IPS-18a (cell line): ENCODE results near the gene POLR3G.

Experiments
- H3K27ac ChIP-seq: one replicate; pipeline ENCODE4 v1.5.1; 2013; ENCODE audit warnings: low read length
- H3K27me3 ChIP-seq: one replicate; pipeline ENCODE4 v1.6.1; 2013; ENCODE audit warnings: mild to moderate bottlenecking, low read length; ENCODE audit not compliant: control insufficient read depth, insufficient read depth
- H3K36me3 ChIP-seq: one replicate; pipeline ENCODE4 v1.6.1; 2013; ENCODE audit warnings: low read depth, low read length; ENCODE audit not compliant: control insufficient read depth
- H3K4me1 ChIP-seq: one replicate; pipeline ENCODE4 v1.6.1; 2013; ENCODE audit warnings: low read depth, low read length; ENCODE audit not compliant: control insufficient read depth
- H3K4me3 ChIP-seq: one replicate; pipeline ENCODE4 v1.5.1; 2013; ENCODE audit warnings: low read length
- H3K9ac ChIP-seq: one replicate; pipeline ENCODE4 v1.6.1; 2013; ENCODE audit warnings: mild to moderate bottlenecking, low read length, moderate library complexity
- H3K9me3 ChIP-seq: one replicate; pipeline ENCODE4 v1.6.1; 2013; ENCODE audit warnings: low read depth, low read length; ENCODE audit not compliant: control insufficient read depth

The POLR3G gene, protein sequence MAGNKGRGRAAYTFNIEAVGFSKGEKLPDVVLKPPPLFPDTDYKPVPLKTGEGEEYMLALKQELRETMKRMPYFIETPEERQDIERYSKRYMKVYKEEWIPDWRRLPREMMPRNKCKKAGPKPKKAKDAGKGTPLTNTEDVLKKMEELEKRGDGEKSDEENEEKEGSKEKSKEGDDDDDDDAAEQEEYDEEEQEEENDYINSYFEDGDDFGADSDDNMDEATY

GRCh38 chr5:90474235-90475107, at the start of gene POLR3G, which contains the start of gene MBLAC2:
POLR3G (plus strand) TSS chr5:90474864; CDS start chr5:90485568, 10,704 bp downstream.
MBLAC2 (minus strand) TSS chr5:90474771; CDS start chr5:90474292, 479 bp downstream.
- no peaks in the 10 kb centered on the region for H3K9me3 ChIP-seq
- peak within 1 kb of the TSS; percentile 22 for H3K27ac ChIP-seq
- H3K9ac ChIP-seq: peak within 1 kb of the TSS; percentile 78
- peaks cover 36% of the 10 kb centered on the region for H3K4me1 ChIP-seq
- peak within 1 kb of the TSS; percentile 84 for H3K4me3 ChIP-seq
- no peaks in the 10 kb centered on the region for H3K27me3 ChIP-seq
- H3K36me3 ChIP-seq: peaks cover 7% of the 10 kb centered on the region

DNA sequence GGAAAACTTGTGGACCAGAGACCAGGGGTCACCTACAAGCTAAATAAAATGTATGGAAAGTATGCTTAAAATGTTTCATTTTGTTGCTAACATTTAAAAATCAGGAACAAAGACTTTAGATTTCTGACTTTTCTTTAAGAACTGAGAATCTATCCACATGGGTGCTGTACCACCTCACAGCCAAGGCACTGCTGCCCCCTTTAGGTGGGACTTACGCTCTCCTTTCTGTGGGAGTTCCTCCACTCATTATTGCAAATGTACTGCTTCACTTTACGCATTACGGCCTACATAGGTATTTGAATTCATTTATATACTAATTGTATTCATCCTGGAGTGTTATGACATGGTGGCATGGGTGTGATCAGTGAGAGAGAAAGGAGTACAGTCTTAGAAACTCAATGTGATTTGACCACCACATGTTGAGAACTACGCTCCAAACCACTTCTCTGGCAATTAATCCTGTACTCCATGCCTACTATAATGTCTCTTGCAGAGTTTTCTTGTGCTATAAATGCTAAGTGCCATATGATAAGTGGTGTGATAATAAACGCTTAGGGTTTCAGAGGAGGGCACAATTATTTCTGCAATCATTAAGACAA, 40.4 kb upstream of the POLR3G start:
- Histone ChIP-seq H3K36me3 (no peaks in the 10 kb centered on the region), H3K9me3 (no peaks in the 10 kb centered on the region), H3K27me3 (no peaks in the 10 kb centered on the region), H3K27ac (no peak overlapping the region), H3K9ac (no peak overlapping the region), H3K4me3 (no peak overlapping the region), H3K4me1 (no peaks in the 10 kb centered on the region)

DNA sequence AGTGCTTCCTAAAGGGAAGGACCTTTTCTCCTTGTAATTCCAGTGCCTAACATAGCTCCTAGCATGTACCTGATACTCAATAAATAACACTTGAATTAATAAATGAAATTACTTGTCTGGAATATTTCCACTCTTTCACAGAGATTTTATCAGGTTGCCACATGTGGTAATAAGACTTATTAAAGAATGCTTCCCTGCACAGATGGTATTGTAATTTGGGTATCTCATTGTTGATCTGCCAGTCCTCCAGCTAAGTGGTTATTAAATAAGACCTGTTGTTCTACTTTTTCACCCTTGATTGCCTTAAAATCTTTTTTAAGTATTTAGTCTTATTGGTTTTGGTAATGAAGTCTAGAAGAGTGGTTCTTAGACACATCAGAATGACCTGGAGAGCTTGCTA, 37.0 kb upstream of the POLR3G start:
- Histone ChIP-seq H3K4me3 (no peak overlapping the region), H3K4me1 (peaks cover 4% of the 10 kb centered on the region), H3K9me3 (no peaks in the 10 kb centered on the region), H3K9ac (no peak overlapping the region), H3K27me3 (no peaks in the 10 kb centered on the region), H3K36me3 (no peaks in the 10 kb centered on the region), H3K27ac (no peak overlapping the region)

GRCh38 chr5:90438100-90438499, 36.6 kb upstream of the POLR3G start:
- Histone ChIP-seq H3K9ac (no peak overlapping the region), H3K9me3 (no peaks in the 10 kb centered on the region), H3K27me3 (no peaks in the 10 kb centered on the region), H3K4me1 (peaks cover 4% of the 10 kb centered on the region), H3K4me3 (no peak overlapping the region), H3K36me3 (no peaks in the 10 kb centered on the region), H3K27ac (no peak overlapping the region)

DNA sequence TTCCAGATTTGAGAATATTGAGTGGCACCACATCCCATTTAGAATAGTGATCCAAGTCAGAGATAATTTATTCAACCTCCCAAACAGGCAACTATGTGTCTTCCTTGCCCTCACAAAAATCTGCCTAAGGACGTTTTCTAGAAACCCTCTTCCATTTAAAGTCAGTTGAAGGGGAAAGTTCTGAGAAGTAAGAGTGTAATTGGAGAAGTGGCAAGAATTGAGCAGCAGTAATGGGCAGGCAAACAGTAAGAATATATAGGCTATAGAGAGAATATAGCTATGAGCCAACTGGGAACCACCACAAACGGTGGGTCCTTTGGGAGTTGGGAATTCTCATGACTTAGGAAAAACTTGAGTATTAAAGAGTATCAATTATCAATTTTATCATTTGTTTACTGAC, 34.0 kb upstream of the POLR3G start:
- Histone ChIP-seq H3K4me3 (no peak overlapping the region), H3K27ac (no peak overlapping the region), H3K36me3 (no peaks in the 10 kb centered on the region), H3K4me1 (peaks cover 4% of the 10 kb centered on the region), H3K27me3 (no peaks in the 10 kb centered on the region), H3K9ac (no peak overlapping the region), H3K9me3 (no peaks in the 10 kb centered on the region)

- no peaks in the 10 kb centered on the region for H3K36me3 ChIP-seq
- no peak overlapping the region for H3K27ac ChIP-seq
- H3K27me3 ChIP-seq: no peaks in the 10 kb centered on the region
- H3K9me3 ChIP-seq: no peaks in the 10 kb centered on the region
- H3K4me3 ChIP-seq: no peak overlapping the region
- H3K9ac ChIP-seq: no peak overlapping the region
- no peaks in the 10 kb centered on the region for H3K4me1 ChIP-seq
These were observed 27.7 kb upstream of the POLR3G start for GRCh38 chr5:90446961-90447360.

DNA sequence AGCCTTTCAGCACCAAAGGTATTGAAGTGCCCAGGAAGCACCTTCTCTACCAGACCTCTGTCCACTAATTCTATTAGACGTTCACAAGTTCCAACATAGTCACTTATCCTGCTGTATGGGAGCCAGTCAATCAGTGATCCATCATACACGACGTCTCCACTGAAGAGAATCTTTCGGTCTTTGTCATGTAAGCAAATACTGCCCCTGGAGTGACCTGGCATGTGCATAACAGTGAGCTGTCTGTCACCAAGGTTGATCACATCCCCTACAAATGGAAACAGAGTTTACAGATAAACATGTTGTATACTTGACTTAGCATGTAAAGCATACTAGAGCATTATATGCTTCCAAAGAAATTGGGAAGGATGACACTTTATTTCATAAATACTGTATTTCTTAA, 13.4 kb upstream of the POLR3G start:
- Histone ChIP-seq H3K36me3 (no peaks in the 10 kb centered on the region), H3K9ac (no peak overlapping the region), H3K4me3 (no peak overlapping the region), H3K4me1 (peaks cover 8% of the 10 kb centered on the region), H3K27ac (no peak overlapping the region), H3K27me3 (no peaks in the 10 kb centered on the region), H3K9me3 (no peaks in the 10 kb centered on the region)

- H3K27ac ChIP-seq: no peak overlapping the region
- H3K27me3 ChIP-seq: no peaks in the 10 kb centered on the region
- H3K9ac ChIP-seq: peak overlapping the region; percentile 78
- H3K9me3 ChIP-seq: no peaks in the 10 kb centered on the region
- H3K36me3 ChIP-seq: no peaks in the 10 kb centered on the region
- peak overlapping the region; percentile 84 for H3K4me3 ChIP-seq
- H3K4me1 ChIP-seq: peaks cover 23% of the 10 kb centered on the region
These were observed 1.8 kb upstream of the POLR3G start for GRCh38 chr5:90472783-90473395.

GRCh38 chr5:90473396-90474234, 1.0 kb upstream of the POLR3G start:
- no peaks in the 10 kb centered on the region for H3K27me3 ChIP-seq
- H3K36me3 ChIP-seq: peaks cover 3% of the 10 kb centered on the region
- peak overlapping the region; percentile 78 for H3K9ac ChIP-seq
- H3K4me3 ChIP-seq: peak overlapping the region; percentile 84
- no peaks in the 10 kb centered on the region for H3K9me3 ChIP-seq
- peak overlapping the region; percentile 18 for H3K27ac ChIP-seq
- H3K4me1 ChIP-seq: peaks cover 28% of the 10 kb centered on the region

DNA sequence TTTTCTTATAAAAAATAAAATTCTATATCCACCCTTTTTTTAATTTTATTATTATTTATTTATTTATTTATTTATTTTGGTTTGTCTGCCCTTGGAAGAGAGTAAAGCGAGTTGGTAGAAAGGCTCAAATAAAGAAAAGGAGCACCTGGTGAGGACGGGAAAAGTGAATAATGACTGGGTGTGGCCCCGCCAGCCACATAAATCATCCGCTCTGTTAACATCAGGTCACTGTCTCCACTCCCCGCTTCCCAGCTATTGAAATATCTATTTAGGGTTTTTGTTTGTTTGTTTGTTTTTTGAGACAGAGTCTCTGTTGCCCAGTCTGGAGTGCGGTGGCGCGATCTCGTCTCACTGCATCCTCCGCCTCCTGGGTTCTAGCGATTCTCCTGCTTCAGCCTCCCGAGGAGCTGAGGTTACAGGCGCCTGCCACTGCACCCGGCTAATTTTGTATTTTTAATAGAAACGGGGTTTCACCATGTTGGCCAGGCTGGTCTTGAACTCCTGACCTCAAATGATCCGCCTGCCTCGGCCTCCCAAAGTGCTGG, 844 bp downstream of the POLR3G start:
- peak overlapping the region; percentile 84 for H3K4me3 ChIP-seq
- peak overlapping the region; percentile 78 for H3K9ac ChIP-seq
- no peaks in the 10 kb centered on the region for H3K9me3 ChIP-seq
- H3K36me3 ChIP-seq: peaks cover 17% of the 10 kb centered on the region
- H3K27me3 ChIP-seq: no peaks in the 10 kb centered on the region
- H3K27ac ChIP-seq: no peak overlapping the region
- H3K4me1 ChIP-seq: peaks cover 47% of the 10 kb centered on the region
